Activated T-cell treated with anti-CD3 and anti-CD28 coated beads, Interleukin-2, amount 50 U/mL, for 72 hours (primary cell): ENCODE data around the gene MYCT1. TPM values are rescaled to one million over a fixed set of nuclear protein-coding genes. Genes with fewer than 3 reads are reported as not detected.
"Not testable (repeated sequence)": the region's sequence is repeated elsewhere in the genome, so short reads cannot be mapped to it uniquely, and the experiment has no call there.

Experiments used
- ATAC-seq, 2 donors: fragments of 150-1000 bp; cut with Tn5 transposase; replicated peaks in 1 of 2; 2 replicates each; pipeline ENCODE4 v1.10.0; 2021; ENCODE audit warnings: moderate library complexity in 2 of 2, mild to moderate bottlenecking in 1 of 2
- DNase-seq, 2 donors: peaks; one replicate each; pipeline ENCODE4 v3.0.0; 2021 to 2022; ENCODE audit warnings: mixed read lengths in 1 of 2
- H3K27ac Mint-ChIP-seq: one replicate; pipeline ENCODE4 v1.8.0; 2022; ENCODE audit warnings: mild to moderate bottlenecking, moderate library complexity, mixed read lengths
- H3K27me3 Mint-ChIP-seq: one replicate; pipeline ENCODE4 v1.8.0; 2022; ENCODE audit warnings: low read depth, mixed read lengths
- H3K36me3 Mint-ChIP-seq, 2 donors: one replicate each; pipeline ENCODE4 v1.8.0; 2022; ENCODE audit warnings: mixed read lengths in 2 of 2, mild to moderate bottlenecking in 1 of 2; ENCODE audit not compliant: insufficient read depth in 2 of 2
- H3K4me1 Mint-ChIP-seq: one replicate; pipeline ENCODE4 v1.8.0; 2022; ENCODE audit warnings: low read depth, mixed read lengths
- H3K4me3 Mint-ChIP-seq, 2 donors: one replicate each; pipeline ENCODE4 v1.8.0; 2022; ENCODE audit warnings: mild to moderate bottlenecking in 2 of 2, mixed read lengths in 2 of 2, moderate library complexity in 2 of 2
- H3K9me3 Mint-ChIP-seq, 2 donors: one replicate each; pipeline ENCODE4 v1.8.0; 2022; ENCODE audit warnings: mixed read lengths in 2 of 2
- total RNA-seq, 2 donors: library from RNA; stranded (reverse); gene quantifications; one replicate each; pipeline ENCODE4 v1.2.3, GENCODE V29; 2022

The MYCT1 gene
- total RNA-seq = not detected

GRCh38 chr6:152697634-152698033, at the start of gene MYCT1:
TSS of gene MYCT1 (plus strand) at chr6:152697897. CDS start at chr6:152697903, 6 bp downstream.
- Mint-ChIP-seq H3K36me3 (no peaks in the 10 kb centered on the region), H3K4me1 (no peaks in the 10 kb centered on the region), H3K27me3 (peaks cover 27% of the 10 kb centered on the region), H3K27ac (no peak within 1 kb of the TSS), H3K4me3 (no peak within 1 kb of the TSS), H3K9me3 (no peaks in the 10 kb centered on the region)
- ATAC-seq (no peak), DNase-seq (no peak)

GRCh38 chr6:152648105-152648504, 49.6 kb upstream of the MYCT1 start:
- Mint-ChIP-seq H3K27me3 (peaks cover 15% of the 10 kb centered on the region), H3K4me3 (no peak overlapping the region), H3K9me3 (peaks cover 0 to 3% of the 10 kb centered on the region in 2 donors), H3K27ac (no peak overlapping the region), H3K36me3 (no peaks in the 10 kb centered on the region), H3K4me1 (no peaks in the 10 kb centered on the region)
- no peak for ATAC-seq
- no peak for DNase-seq

GRCh38 chr6:152651986-152652385, 45.7 kb upstream of the MYCT1 start:
- peaks cover 8% of the 10 kb centered on the region for H3K27me3 Mint-ChIP-seq
- no peaks in the 10 kb centered on the region for H3K36me3 Mint-ChIP-seq
- no peak for ATAC-seq
- H3K9me3 Mint-ChIP-seq = peaks cover 0 to 3% of the 10 kb centered on the region in 2 donors
- no peaks in the 10 kb centered on the region for H3K4me1 Mint-ChIP-seq
- no peak overlapping the region for H3K27ac Mint-ChIP-seq
- H3K4me3 Mint-ChIP-seq = no peak overlapping the region
- no peak for DNase-seq

DNA sequence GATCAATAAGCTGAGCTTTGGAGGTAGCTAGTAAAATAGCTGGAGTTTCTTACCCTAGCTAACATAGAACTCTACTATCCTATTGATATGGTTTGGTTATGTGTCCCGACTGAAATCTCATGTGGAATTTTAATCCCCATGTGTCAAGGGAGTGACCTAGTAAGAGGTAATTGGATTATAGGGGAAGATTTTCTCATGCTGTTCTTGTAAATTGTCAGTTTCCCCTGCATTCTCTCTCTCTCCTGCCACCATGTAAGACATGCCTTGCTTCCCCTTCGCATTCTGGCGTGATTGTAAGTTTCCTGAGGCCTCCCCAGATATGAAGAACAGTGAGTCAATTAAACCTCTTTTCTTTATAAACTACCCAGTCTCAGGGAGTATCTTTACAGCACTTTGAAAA, 35.9 kb upstream of the MYCT1 start:
- peaks cover 7% of the 10 kb centered on the region for H3K27me3 Mint-ChIP-seq
- no peaks in the 10 kb centered on the region for H3K4me1 Mint-ChIP-seq
- no peaks in the 10 kb centered on the region for H3K36me3 Mint-ChIP-seq
- no peak overlapping the region for H3K27ac Mint-ChIP-seq
- H3K4me3 Mint-ChIP-seq = no peak overlapping the region
- no peak for ATAC-seq
- no peaks in the 10 kb centered on the region for H3K9me3 Mint-ChIP-seq
- DNase-seq = no peak

DNA sequence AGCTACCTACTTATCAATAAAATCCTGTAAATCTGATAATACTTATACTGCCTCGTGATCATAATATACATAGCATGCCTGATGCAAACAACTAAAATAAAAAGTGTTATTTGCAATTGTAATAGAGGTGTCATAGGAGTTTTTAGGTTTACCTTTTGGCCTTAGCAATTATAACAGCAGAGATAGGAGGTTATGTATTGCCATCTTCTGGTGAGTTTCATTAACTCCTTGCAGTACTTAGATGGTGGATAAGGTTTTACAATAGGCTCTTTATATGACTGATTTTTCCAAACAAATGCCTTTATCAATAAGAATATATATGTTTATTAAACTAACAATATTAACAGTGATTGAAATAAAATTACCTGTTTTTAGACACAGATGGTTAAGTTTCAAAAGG, 27.8 kb upstream of the MYCT1 start:
- Mint-ChIP-seq H3K4me1 (no peaks in the 10 kb centered on the region), H3K36me3 (no peaks in the 10 kb centered on the region)

DNA sequence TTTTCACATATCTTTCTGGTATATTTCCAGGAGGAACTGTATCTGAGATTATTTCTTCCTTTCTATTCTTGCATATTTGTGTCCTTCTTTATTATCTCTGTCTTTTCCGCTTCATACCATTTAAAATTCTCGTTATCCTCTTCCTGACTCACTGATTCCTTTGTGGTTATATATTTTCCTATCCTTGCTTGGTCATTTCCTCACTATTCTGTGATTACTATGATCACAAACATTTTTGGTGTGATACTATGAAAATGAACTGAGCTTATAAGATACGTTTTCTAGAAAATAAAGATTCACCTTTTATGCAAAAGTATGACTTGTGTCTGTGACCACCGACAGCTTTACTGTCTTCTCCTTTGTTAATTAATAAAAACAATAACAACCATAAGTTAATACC, 26.5 kb upstream of the MYCT1 start:
- DNase-seq = no peak
- Mint-ChIP-seq H3K27ac (no peak overlapping the region), H3K27me3 (no peaks in the 10 kb centered on the region), H3K9me3 (no peaks in the 10 kb centered on the region), H3K36me3 (no peaks in the 10 kb centered on the region), H3K4me3 (no peak overlapping the region), H3K4me1 (no peaks in the 10 kb centered on the region)
- no peak for ATAC-seq

More for the DNA sequence above, 27.8 kb upstream of the MYCT1 start:
- Mint-ChIP-seq H3K27me3 (no peaks in the 10 kb centered on the region), H3K4me3 (no peak overlapping the region), H3K9me3 (no peaks in the 10 kb centered on the region), H3K27ac (no peak overlapping the region)
- ATAC-seq (no peak), DNase-seq (no peak)

DNA sequence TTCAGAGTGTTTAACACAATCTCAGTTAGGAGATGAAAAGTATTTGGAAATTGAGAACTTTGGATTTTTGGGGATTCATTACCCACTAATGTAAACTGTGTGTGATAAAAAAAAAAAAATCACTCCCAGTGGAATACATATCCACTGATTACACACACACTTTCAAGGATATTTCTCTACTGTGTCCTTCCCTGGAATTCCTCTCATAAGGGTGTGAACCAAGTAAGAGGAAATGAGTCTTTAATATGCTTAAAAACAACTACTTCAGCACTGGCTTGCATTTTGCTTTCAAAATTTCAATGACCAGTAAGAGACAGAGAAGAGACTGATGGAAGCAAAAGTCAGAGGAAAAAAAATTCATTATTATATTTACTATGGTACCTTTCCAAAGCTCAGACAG, 24.5 kb upstream of the MYCT1 start:
- Mint-ChIP-seq H3K27me3 (no peaks in the 10 kb centered on the region), H3K27ac (no peak overlapping the region), H3K9me3 (no peaks in the 10 kb centered on the region), H3K4me1 (no peaks in the 10 kb centered on the region), H3K36me3 (no peaks in the 10 kb centered on the region), H3K4me3 (no peak overlapping the region)
- ATAC-seq (no peak), DNase-seq (no peak)

DNA sequence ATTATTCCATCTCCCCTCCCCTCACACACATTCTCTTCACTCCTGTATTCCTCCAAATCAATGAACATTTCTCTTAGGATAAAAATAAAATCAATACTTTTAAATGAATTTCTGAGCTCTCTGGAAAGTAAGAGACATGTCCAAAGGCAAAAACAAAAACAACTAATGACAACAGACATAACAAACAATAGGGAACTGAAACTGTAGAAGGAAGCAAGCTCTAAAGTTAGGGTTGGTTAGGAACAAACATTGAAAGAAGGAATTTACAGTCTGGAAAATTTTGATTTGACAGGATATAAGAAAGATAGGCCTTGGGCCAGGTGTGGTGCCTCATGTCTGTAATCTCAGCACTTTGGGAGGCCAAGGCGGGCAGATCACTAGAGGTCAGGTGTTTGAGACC, 17.5 kb upstream of the MYCT1 start:
- H3K36me3 Mint-ChIP-seq = no peaks in the 10 kb centered on the region
- H3K9me3 Mint-ChIP-seq = no peaks in the 10 kb centered on the region
- DNase-seq = no peak
- ATAC-seq = no peak
- no peak overlapping the region for H3K4me3 Mint-ChIP-seq
- peaks cover 8% of the 10 kb centered on the region for H3K27me3 Mint-ChIP-seq
- H3K4me1 Mint-ChIP-seq = no peaks in the 10 kb centered on the region
- H3K27ac Mint-ChIP-seq = no peak overlapping the region

DNA sequence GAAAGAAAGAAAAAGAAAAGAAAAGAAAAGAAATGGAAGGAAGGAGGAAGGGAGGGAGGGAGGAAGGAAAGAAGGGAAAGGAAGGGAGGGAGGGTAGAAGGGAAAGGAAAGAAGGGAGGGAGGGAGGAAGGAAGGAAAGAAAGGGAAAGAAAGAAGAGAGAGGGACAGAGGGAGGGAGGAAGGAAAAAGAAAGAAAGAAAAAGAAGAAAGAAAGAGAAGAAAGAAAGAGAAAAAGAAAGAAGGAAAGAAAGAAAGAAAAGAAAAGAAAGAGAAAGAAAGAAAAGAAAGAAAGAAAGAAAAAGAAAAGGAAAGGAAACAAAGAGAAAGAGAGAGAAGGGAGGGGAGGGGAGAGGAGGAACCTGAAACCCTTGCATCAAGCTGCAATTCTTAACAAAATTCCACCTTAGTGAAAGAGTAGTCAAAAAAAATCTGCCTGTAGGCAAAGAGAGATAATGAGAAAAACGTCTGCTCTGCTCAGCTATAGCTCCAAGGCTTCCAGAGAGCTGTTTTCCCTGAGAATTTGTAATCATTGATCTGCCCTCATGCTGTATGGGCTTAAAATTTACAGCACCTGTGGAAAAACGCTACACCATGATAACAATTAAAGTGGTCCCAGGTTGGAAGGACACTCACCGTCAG, 16.7 kb upstream of the MYCT1 start:
- no peak overlapping the region for H3K27ac Mint-ChIP-seq
- H3K4me1 Mint-ChIP-seq = no peaks in the 10 kb centered on the region
- H3K36me3 Mint-ChIP-seq = no peaks in the 10 kb centered on the region
- no peaks in the 10 kb centered on the region for H3K9me3 Mint-ChIP-seq
- ATAC-seq (no peak), DNase-seq (no peak)
- no peak overlapping the region for H3K4me3 Mint-ChIP-seq
- peaks cover 8% of the 10 kb centered on the region for H3K27me3 Mint-ChIP-seq

DNA sequence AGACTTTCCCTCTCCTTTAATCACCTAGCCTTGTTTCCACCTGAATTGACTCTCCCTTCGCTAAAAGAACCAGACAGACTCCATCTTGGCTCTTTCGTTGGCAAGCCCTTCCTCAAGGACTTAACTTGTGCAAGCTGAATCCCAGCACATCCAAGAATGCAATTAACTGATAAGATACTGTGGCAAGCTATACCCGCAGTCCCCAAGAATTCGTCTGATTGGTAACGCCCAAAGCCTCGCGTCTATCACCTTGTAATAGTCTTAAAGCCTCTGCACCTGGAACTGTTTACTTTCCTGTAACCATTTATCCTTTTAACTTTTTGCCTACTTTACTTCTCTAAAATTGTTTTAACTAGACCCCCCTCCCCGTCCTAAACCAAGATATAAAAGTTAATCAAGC, 15.6 kb upstream of the MYCT1 start:
- DNase-seq (no peak), ATAC-seq (no peak)
- H3K4me3 Mint-ChIP-seq = no peak overlapping the region

GRCh38 chr6:152682935-152683334, 14.8 kb upstream of the MYCT1 start:
- ATAC-seq, H3K9me3 Mint-ChIP-seq, H3K27ac Mint-ChIP-seq, H3K4me3 Mint-ChIP-seq, H3K27me3 Mint-ChIP-seq, H3K36me3 Mint-ChIP-seq, DNase-seq, H3K4me1 Mint-ChIP-seq: not testable (repeated sequence)

More for the DNA sequence above, 15.6 kb upstream of the MYCT1 start:
- Mint-ChIP-seq H3K27ac (no peak overlapping the region), H3K9me3 (no peaks in the 10 kb centered on the region), H3K36me3 (no peaks in the 10 kb centered on the region), H3K27me3 (peaks cover 8% of the 10 kb centered on the region), H3K4me1 (no peaks in the 10 kb centered on the region)

- no peak for DNase-seq
- H3K4me1 Mint-ChIP-seq = no peaks in the 10 kb centered on the region
- no peaks in the 10 kb centered on the region for H3K36me3 Mint-ChIP-seq
- H3K27me3 Mint-ChIP-seq = no peaks in the 10 kb centered on the region
- ATAC-seq = no peak
- no peak overlapping the region for H3K27ac Mint-ChIP-seq
- H3K4me3 Mint-ChIP-seq = no peak overlapping the region
- H3K9me3 Mint-ChIP-seq = no peaks in the 10 kb centered on the region
These were observed 11.9 kb upstream of the MYCT1 start for GRCh38 chr6:152685819-152686218.

DNA sequence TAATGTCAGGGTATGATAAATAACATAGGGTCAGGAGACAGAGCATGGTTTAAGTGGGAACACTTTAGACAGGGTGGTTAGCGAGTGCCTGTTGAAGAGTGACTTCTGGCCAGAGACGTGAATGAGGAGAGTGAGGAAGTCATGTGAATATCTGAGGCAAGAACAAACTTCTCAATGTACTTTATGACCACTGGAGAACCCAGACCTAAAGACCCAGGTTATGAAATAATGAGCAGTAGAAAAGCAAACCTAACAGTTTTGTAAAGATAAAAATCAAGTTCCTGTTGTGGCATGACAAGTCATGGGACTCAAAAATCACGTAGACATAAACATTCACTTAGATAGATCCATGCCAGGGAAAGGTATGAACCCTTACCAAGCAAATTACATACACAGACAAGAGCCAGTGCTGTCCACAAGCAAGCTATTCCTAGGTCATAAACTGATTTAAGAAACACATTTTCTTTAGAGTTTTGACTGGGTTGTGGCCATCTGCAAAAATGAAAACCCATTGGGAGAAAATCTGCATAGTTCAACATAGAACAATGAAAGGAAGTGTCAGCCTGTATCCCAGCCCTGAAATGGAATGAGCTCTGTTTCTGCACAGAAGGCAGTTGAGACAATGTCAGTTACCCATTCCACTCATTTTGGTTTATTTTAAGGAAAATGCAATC, 2.2 kb upstream of the MYCT1 start:
- Mint-ChIP-seq H3K36me3 (no peaks in the 10 kb centered on the region), H3K4me3 (no peak overlapping the region), H3K9me3 (peaks cover 0 to 1% of the 10 kb centered on the region in 2 donors), H3K27me3 (peaks cover 18% of the 10 kb centered on the region), H3K4me1 (no peaks in the 10 kb centered on the region), H3K27ac (no peak overlapping the region)
- no peak for ATAC-seq
- no peak for DNase-seq

DNA sequence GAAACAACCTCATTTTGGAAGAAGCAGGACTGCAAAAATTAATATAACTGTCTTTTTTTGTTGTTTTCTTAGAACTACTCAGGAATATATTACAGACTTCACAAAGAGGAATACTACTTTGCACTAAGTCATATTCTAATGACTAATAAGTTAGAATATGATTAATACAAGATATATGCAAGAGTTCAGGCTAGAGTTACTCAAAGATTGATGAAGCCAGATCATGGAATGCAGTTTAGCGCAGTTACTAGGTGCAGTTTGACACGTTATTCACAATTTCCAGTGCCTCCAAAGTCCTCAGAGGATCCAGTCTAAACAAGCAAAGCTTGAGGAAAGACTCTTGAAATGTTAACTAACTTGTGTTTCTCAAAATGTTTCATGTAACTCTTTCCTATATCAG, 1.2 kb upstream of the MYCT1 start:
- Mint-ChIP-seq H3K27ac (no peak overlapping the region), H3K4me3 (no peak overlapping the region), H3K27me3 (peaks cover 27% of the 10 kb centered on the region), H3K36me3 (no peaks in the 10 kb centered on the region), H3K4me1 (no peaks in the 10 kb centered on the region), H3K9me3 (peaks cover 0 to 1% of the 10 kb centered on the region in 2 donors)
- ATAC-seq (no peak), DNase-seq (no peak)
